Measurements from ENCODE around the gene SRP54.

DNA sequence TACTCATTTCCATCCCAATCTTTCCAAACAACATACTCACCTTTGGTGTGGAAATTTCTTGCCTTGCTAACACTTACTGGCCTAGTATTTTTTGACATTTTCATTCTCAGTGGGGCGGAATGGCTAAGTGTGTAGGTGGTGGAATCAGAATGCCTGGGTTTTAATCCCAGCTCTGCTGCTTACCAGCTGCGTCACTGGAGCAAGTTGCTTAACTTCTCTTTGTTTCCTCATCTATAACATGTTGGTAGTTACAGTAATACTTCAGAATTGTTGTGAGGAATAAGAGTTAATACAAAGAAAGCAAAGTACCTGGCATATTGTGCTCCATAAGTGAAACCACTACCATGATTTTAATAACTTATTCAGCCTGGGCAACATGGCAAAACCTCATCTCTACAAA, 60.3 kb downstream of the SRP54 start:
- TF ChIP-seq, protein P1, sequence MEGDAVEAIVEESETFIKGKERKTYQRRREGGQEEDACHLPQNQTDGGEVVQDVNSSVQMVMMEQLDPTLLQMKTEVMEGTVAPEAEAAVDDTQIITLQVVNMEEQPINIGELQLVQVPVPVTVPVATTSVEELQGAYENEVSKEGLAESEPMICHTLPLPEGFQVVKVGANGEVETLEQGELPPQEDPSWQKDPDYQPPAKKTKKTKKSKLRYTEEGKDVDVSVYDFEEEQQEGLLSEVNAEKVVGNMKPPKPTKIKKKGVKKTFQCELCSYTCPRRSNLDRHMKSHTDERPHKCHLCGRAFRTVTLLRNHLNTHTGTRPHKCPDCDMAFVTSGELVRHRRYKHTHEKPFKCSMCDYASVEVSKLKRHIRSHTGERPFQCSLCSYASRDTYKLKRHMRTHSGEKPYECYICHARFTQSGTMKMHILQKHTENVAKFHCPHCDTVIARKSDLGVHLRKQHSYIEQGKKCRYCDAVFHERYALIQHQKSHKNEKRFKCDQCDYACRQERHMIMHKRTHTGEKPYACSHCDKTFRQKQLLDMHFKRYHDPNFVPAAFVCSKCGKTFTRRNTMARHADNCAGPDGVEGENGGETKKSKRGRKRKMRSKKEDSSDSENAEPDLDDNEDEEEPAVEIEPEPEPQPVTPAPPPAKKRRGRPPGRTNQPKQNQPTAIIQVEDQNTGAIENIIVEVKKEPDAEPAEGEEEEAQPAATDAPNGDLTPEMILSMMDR (IDR thresholded peaks at IDR 0.05): no peak
- TF ChIP-seq POLR2AphosphoS5 (IDR thresholded peaks at IDR 0.05) (no peak), EP300 (IDR thresholded peaks at IDR 0.05) (no peak), POLR2A (IDR thresholded peaks at IDR 0.05) (no peak)

All from gastroesophageal sphincter (tissue), 3 donors.